GM19467 (cell line): Measurements from ENCODE around the gene HSPA12A.
A peak's percentile ranks its signal among the peaks of the same experiment; 100 is the strongest.

Experiments used
- ATAC-seq: cut with Tn5 transposase; IDR thresholded peaks from one replicate; pipeline ENCODE4 v1.9.1; 2021; ENCODE audit warnings: mild to moderate bottlenecking, moderate library complexity; ENCODE audit not compliant: unreplicated experiment

The HSPA12A gene

GRCh38 chr10:116742367-116743265 is at the start of gene HSPA12A:
HSPA12A (minus strand) TSS chr10:116742566; CDS start chr10:116742469, 97 bp downstream.
- ATAC-seq = peak; percentile 97

DNA sequence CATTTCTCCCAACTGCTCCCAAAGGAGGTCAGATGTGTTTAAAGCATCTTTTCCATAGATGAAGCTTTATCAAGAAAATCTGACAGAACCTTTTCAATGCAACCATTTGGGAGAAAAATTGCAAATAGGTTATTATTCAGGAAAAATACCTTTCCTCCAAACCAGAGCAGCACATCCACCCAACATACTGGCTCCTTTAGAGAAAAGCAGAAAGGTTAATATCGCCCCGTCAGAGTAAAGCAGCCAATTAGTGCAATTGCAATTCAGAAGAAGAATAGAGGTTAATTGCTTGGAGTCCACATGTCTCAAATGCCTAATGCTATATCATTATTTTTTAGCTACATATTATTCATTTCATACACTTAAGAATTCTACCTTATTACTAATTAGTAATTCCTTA is 48.9 kb upstream of the HSPA12A start:
- ATAC-seq = no peak

DNA sequence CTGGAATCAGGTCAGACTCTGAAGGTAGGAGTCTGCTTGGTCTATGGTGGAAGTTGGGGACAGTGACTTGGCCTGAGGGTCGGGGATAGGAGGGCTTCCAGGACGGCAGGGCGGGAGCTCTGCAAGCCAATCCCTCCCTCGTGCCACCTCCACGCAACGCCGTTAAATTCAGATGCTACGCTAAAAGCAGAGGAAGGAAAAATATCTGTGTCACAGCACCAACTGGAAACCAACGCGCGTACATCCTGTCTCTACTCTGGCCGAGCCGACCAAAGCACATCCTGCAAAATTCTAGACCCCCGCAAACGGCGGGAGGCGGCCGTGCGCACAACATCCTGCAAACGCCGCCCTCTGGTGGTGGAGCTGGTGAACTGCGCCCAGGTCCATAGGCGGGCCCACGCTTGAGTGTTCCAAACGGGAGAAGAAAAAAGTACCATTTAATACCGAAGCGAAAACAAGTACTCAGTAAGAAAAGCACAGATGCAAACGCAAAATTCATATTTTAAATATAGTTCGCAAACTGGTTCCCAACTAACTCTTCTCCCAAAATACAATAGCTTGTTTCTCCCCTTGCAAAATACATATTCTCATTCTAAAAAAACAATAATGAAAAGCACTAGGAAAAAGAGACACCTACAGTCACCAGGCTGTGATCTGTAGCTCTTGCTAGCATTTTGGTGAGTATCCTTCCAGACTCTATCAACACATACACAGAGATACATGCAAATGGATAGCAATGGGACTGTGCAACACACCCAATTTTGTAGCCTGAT is 45.7 kb upstream of the HSPA12A start:
- peak; percentile 80 for ATAC-seq

GRCh38 chr10:116787053-116787659 is 44.8 kb upstream of the HSPA12A start:
- ATAC-seq = no peak

GRCh38 chr10:116785867-116786266 is 43.5 kb upstream of the HSPA12A start:
- ATAC-seq = no peak

- no peak for ATAC-seq
Observed at GRCh38 chr10:116785282-116785681, 42.9 kb upstream of the HSPA12A start.

- no peak for ATAC-seq
Observed at GRCh38 chr10:116784651-116785050, 42.3 kb upstream of the HSPA12A start.

DNA sequence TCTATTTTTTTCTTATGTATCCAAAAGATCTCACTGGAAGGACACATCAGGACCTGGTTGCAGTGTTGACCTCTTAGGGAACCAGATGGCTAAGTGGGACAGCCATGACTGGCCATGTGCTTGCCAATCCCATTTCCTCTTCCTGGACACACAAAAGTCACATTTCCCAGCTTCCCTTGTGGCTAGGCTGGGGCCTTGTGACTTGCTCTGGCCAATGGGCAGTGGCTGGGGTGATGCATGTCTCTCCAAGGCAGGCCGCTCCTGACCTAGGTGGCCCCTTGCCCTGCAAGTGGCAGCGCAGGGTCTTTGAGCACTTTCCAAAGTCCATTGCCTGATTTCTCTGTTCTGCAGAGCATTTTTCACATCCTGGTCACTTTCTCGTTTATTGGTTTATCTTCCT is 41.7 kb upstream of the HSPA12A start:
- no peak for ATAC-seq

DNA sequence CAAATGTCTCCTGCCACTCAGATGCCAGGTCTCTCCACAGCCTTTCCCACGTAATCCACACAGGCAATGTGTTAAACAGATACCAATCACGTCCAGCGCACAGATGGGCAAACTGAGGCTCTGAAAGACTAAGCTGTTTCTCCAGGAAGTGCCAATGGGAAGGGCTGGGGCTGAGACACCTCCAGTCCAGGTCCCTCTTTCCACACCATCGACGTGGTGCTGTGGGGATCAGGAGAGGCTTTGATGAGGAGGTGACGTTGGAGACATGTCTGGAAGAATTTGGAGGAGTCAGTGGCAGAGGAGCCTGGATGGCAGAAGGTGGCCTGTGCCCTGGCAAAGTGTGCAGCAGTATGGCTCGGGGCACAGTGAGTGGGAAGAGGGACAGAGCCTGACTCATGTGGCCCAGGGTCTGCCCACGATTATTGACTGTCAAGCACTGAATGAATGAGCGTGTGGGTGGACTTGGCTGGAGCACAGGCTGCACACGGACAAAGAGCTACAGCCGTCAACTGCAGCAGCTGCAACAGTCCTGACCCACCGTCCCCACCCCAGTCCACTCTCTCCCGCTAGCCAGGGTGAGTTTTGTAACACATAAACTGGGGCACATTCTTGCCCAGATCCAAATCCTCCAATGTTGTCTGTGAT is 40.8 kb upstream of the HSPA12A start:
- no peak for ATAC-seq

DNA sequence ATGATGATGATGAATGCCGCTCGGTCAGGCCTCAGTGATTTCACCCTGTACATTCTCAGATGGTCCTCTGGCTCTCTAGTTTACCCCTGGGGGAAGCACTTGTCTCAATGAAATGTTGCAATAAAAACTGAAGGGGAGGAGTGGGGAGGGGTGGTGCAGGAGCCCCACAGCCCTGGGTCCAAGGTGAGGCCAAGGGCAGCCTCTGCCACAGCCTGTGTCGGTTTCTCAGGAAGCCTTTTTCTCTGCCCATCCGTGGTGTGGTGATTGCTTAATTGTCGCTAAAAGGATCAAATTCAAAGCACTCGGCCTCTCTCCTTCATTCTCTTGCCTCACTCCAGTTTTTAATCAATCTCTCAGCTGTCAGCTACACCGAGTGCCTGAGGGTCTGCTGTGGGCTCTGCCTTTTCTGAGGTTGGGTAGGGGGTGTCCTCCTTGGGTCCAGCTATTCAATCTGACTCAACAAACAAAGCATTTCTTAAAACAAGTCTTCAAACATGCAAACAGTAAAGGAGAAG is 39.1 kb upstream of the HSPA12A start:
- no peak for ATAC-seq

GRCh38 chr10:116780691-116781205 is 38.4 kb upstream of the HSPA12A start:
- ATAC-seq = no peak

- ATAC-seq = no peak
Observed at GRCh38 chr10:116779076-116779687, 36.8 kb upstream of the HSPA12A start.

- no peak for ATAC-seq
Observed at GRCh38 chr10:116777006-116777405, 34.6 kb upstream of the HSPA12A start.

DNA sequence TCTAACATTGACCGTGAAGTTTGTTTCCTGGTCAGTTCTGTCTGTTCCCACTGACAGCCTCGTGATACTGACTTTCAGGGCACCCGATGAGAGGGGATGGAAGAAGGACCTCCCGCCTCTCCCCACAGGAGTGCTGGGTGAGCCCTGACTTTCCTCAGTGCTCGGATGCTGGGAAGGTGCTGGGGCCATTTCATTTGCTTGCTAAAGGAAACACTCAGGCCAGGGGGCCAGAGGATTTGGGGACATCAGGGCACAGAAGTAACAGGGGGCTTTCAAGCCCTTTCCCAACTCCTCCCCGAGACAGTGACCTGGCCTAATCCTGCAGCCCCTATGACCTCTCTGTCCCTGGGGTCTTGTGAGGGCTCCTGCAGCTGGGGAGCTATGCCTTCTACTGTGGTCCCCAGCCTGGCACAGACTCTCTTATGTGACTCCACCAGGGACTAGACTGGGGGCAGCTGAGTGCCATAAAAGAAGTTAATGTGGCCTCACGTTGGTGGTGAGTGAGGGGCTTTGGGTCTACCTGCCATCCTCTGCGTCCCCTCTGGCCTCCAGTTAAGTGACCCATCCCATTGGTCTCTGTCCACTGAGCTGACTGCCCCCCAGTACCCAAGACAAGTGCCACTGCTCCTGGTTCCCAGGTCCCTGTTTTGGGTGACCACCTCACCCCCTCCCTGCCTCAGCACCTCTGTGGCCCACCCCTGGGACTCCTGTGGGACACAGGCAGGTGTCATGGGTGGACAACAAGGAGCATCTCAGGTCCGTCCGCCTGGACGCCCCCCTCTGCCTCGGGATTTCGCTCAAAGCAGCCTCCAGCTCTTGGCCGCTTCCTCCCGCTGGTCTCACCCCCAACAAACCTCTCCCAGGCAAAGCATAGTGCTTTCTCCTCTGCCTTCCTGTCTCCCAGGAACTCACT is 33.4 kb upstream of the HSPA12A start:
- ATAC-seq = no peak

DNA sequence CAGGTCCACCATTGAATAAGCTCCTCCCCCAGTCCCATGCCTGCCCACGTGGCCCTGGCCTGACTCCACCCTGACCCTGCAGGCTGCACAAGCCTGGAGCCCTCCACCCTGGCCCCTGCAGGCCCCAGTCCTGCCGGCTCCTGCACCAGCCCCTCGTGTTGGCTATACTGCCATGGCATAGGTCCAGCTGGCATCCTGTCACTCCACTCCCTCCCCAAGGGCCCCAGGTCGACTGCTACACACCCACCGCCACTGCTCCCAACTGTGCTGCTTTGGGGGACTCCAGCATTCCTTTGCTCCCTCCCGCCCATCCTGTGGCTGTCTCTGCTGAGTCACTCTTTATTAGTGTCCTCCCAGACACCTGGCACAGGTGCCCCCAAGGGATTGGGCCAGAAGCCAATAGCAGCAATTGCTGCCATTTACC is 32.4 kb upstream of the HSPA12A start:
- ATAC-seq = no peak

GRCh38 chr10:116772909-116773705 is 30.7 kb upstream of the HSPA12A start:
- ATAC-seq = no peak

DNA sequence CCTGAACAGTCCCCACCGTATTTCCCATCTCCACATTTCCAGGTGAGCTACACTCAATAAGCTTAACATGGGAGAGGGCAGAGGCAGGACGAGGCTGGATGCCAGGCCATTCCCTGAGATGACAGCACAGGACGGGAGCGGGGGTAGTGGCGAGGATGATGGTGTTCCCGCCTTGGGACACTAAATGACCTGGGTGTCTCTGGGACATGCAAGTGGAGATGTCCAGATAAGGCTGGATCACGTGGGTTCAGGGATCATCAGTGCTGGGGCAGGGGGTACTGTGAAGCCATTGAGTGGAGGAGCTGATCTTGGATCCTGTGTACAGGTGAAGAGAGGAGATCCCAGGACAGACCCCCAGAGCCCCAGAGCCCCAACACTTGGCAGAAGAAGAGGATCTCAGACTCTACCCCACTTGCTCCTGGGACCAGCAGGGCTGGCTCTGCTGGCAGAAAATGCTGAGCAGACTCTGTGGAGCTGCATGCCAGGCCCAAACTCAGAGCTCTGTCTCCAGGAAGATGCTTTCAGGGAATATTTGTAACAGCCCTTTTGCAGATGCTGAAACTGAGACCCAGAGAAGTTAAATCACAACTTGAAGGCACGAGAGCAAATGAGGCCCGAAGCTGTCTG is 29.7 kb upstream of the HSPA12A start:
- ATAC-seq = no peak
